GM23338 (cell line): Measurements from ENCODE around the gene ITGB2. TPM values are rescaled to one million over a fixed set of nuclear protein-coding genes. Genes with fewer than 3 reads are reported as not detected.

Source experiments
- ATAC-seq: fragments of 200-7000 bp; cut with Tn5 transposase; 3 replicates; pipeline ENCODE4 v1.9.1; 2020
- DNase-seq: peaks from one replicate; pipeline ENCODE4 v3.0.0-alpha.2; 2015; ENCODE audit warnings: low spot score
- H2AFZ ChIP-seq: fragments of 200-600 bp; sonication (generic); 2 replicates; pipeline ENCODE4 v1.8.0; 2016; ENCODE audit warnings: antibody characterized with exemption, mild to moderate bottlenecking, moderate library complexity
- H3F3A ChIP-seq: fragments of 200-600 bp; sonication (generic); replicated peaks from 2 replicates; pipeline ENCODE4 v1.8.0; 2017; ENCODE audit warnings: antibody characterized with exemption, mixed run types, low read depth
- H3K27ac ChIP-seq: fragments of 200-600 bp; sonication (generic); 2 replicates; pipeline ENCODE4 v1.6.1; 2016; ENCODE audit warnings: low read depth
- H3K27me3 ChIP-seq: fragments of 200-600 bp; sonication (generic); 2 replicates; pipeline ENCODE4 v1.8.0; 2016; ENCODE audit warnings: mild to moderate bottlenecking, mixed run types, moderate library complexity; ENCODE audit not compliant: insufficient read depth
- H3K36me3 ChIP-seq: fragments of 200-600 bp; sonication (generic); 2 replicates; pipeline ENCODE4 v1.8.0; 2016; ENCODE audit warnings: mild to moderate bottlenecking; ENCODE audit not compliant: insufficient read depth
- H3K4me1 ChIP-seq: fragments of 200-600 bp; sonication (generic); 2 replicates; pipeline ENCODE4 v1.8.0; 2016; ENCODE audit warnings: mild to moderate bottlenecking, moderate library complexity; ENCODE audit not compliant: insufficient read depth
- H3K4me2 ChIP-seq: fragments of 200-600 bp; sonication (generic); 2 replicates; pipeline ENCODE4 v1.7.1; 2017; ENCODE audit warnings: mixed run types
- H3K4me3 ChIP-seq: fragments of 200-600 bp; sonication (generic); 2 replicates; pipeline ENCODE4 v1.6.1; 2016; ENCODE audit warnings: mixed run types
- H3K79me2 ChIP-seq: fragments of 200-600 bp; sonication (generic); replicated peaks from 2 replicates; pipeline ENCODE4 v1.8.0; 2017; ENCODE audit warnings: mild to moderate bottlenecking; ENCODE audit not compliant: insufficient read depth
- H3K9me2 ChIP-seq: fragments of 200-600 bp; sonication (generic); 2 replicates; pipeline ENCODE4 v1.8.0; 2017; ENCODE audit not compliant: insufficient read depth
- H4K20me1 ChIP-seq: fragments of 200-600 bp; sonication (generic); replicated peaks from 2 replicates; pipeline ENCODE4 v1.8.0; 2017; ENCODE audit warnings: mild to moderate bottlenecking; ENCODE audit not compliant: insufficient read depth
- H3K27ac Mint-ChIP-seq: 2 replicates; pipeline ENCODE4 v1.8.0; 2020; ENCODE audit warnings: inconsistent platforms, mild to moderate bottlenecking, moderate library complexity, mixed read lengths
- H3K27me3 Mint-ChIP-seq: 3 replicates; pipeline ENCODE4 v1.8.0; 2022; ENCODE audit warnings: low read depth, mild to moderate bottlenecking, moderate library complexity, mixed read lengths, inconsistent platforms; ENCODE audit not compliant: insufficient read depth, poor library complexity
- H3K36me3 Mint-ChIP-seq: 3 replicates; pipeline ENCODE4 v1.8.0; 2021; ENCODE audit warnings: low read depth, mild to moderate bottlenecking, inconsistent platforms, moderate library complexity, mixed read lengths
- H3K4me1 Mint-ChIP-seq: 3 replicates; pipeline ENCODE4 v1.8.0; 2020; ENCODE audit warnings: mild to moderate bottlenecking, inconsistent platforms, mixed read lengths
- H3K4me3 Mint-ChIP-seq: 3 replicates; pipeline ENCODE4 v1.8.0; 2021; ENCODE audit warnings: moderate library complexity, mild to moderate bottlenecking, inconsistent platforms, mixed read lengths
- H3K9me3 Mint-ChIP-seq: 3 replicates; pipeline ENCODE4 v1.8.0; 2020; ENCODE audit warnings: moderate library complexity, mild to moderate bottlenecking, inconsistent platforms, mixed read lengths
- CREB1 ChIP-seq: fragments of 250-450 bp; sonication (Bioruptor Pico); IDR thresholded peaks from 2 replicates; pipeline ENCODE4 v1.5.0; 2020; ENCODE audit warnings: low read depth, mild to moderate bottlenecking, moderate library complexity
- CTCF ChIP-seq, 2 experiments: fragments of 200-600 bp in 1 of 2; sonication (generic) in 1 of 2; conservative IDR thresholded peaks; 2 replicates each; pipeline versions ENCODE4 v1.5.1 to v1.6.1; 2016 to 2017; ENCODE audit warnings: antibody characterized with exemption in 2 of 2, low read depth in 2 of 2, mild to moderate bottlenecking in 2 of 2, moderate library complexity in 1 of 2
- ETS1 ChIP-seq: IDR thresholded peaks from 2 replicates; pipeline ENCODE4 v1.6.1; 2016; ENCODE audit warnings: antibody characterized with exemption
- EZH2 ChIP-seq: fragments of 200-600 bp; sonication (generic); IDR thresholded peaks from one replicate; pipeline ENCODE4 v1.8.0; 2017; ENCODE audit warnings: antibody characterized with exemption, mild to moderate bottlenecking, low read depth; ENCODE audit not compliant: unreplicated experiment
- EZH2phosphoT487 ChIP-seq: fragments of 200-600 bp; sonication (generic); IDR thresholded peaks from one replicate; pipeline ENCODE4 v1.8.1; 2018; ENCODE audit warnings: antibody characterized with exemption; ENCODE audit not compliant: unreplicated experiment
- JUNB ChIP-seq: IDR thresholded peaks from one replicate; pipeline ENCODE4 v1.6.1; 2016; ENCODE audit warnings: antibody characterized with exemption; ENCODE audit not compliant: unreplicated experiment
- NANOG ChIP-seq: IDR thresholded peaks from 2 replicates; pipeline ENCODE4 v1.6.1; 2016; ENCODE audit warnings: antibody characterized with exemption, borderline replicate concordance
- POLR2AphosphoS5 ChIP-seq: IDR thresholded peaks from 2 replicates; pipeline ENCODE4 v1.6.1; 2016; ENCODE audit warnings: antibody characterized with exemption, low read depth
- REST ChIP-seq: IDR thresholded peaks from one replicate; pipeline ENCODE4 v1.6.1; 2018; ENCODE audit warnings: antibody characterized with exemption; ENCODE audit not compliant: unreplicated experiment
- STAT1 ChIP-seq: IDR thresholded peaks from one replicate; pipeline ENCODE4 v1.6.1; 2016; ENCODE audit warnings: antibody characterized with exemption; ENCODE audit not compliant: unreplicated experiment
- ZNF114 ChIP-seq: fragments of 250-450 bp; sonication (Bioruptor Pico); IDR thresholded peaks from 2 replicates; pipeline ENCODE4 v1.5.0; 2020; ENCODE audit warnings: mild to moderate bottlenecking, moderate library complexity
- ZNF331 ChIP-seq: fragments of 250-450 bp; sonication (Bioruptor Pico); IDR thresholded peaks from 2 replicates; pipeline ENCODE4 v1.5.0; 2020; ENCODE audit warnings: low read depth, mild to moderate bottlenecking, moderate library complexity
- ZNF462 ChIP-seq: fragments of 250-450 bp; sonication (Bioruptor Pico); IDR thresholded peaks from 2 replicates; pipeline ENCODE4 v1.5.0; 2020; ENCODE audit warnings: mild to moderate bottlenecking, moderate library complexity
- polyA plus RNA-seq: library from polyadenylated mRNA; unstranded; fragments of >200 nt; fragmentation: Nextera tagmentation; extraction: Ambion mirVana; gene quantifications from 2 replicates; pipeline ENCODE4 v1.2.1, GENCODE V29; 2016
- total RNA-seq: library from RNA; depleted of rRNA; stranded (reverse); fragments of >200 nt; shearing (Covaris generic); gene quantifications from 2 replicates; pipeline ENCODE4 v1.2.3, GENCODE V29; 2014

ITGB2 gene
- total and polyA plus RNA-seq, 2 experiments from 2014 or later, result 0.44 to 0.63 TPM

GRCh38 chr21:44905728-44906090 is 15.0 kb downstream of the ITGB2 start:
- Mint-ChIP-seq H3K27ac (no peak overlapping the region), H3K4me1 (peaks cover 11% of the 10 kb centered on the region), H3K27me3 (peaks cover 38% of the 10 kb centered on the region), H3K4me3 (no peak overlapping the region), H3K36me3 (no peaks in the 10 kb centered on the region; the same call in 2 of the 3 replicates), H3K9me3 (no peaks in the 10 kb centered on the region; the same call in 1 of the 3 replicates)
- ATAC-seq (no peak), DNase-seq (no peak)
- H2AFZ ChIP-seq, result no peak overlapping the region
- no peak overlapping the region for H3K4me2 ChIP-seq
- no peak for TF ChIP-seq ZNF462 (CRISPR knock-in tag)
- TF ChIP-seq NANOG, result no peak
- TF ChIP-seq CTCF (conservative IDR thresholded peaks at IDR 0.05; ENCODE audit: low read depth in 2 of 2), result no peak
- no peak for TF ChIP-seq ZNF331 (CRISPR knock-in tag)
- no peak for TF ChIP-seq JUNB
- TF ChIP-seq REST, result no peak
- TF ChIP-seq ETS1, result no peak
- no peak for TF ChIP-seq EZH2phosphoT487
- TF ChIP-seq POLR2AphosphoS5, result no peak
- no peak for TF ChIP-seq CREB1 (CRISPR knock-in tag)
- TF ChIP-seq EZH2, result no peak
- TF ChIP-seq ZNF114 (CRISPR knock-in tag), result no peak
- TF ChIP-seq STAT1, result no peak
- no peak overlapping the region for H3K27ac ChIP-seq
- no peaks in the 10 kb centered on the region for H3K4me1 ChIP-seq
- no peaks in the 10 kb centered on the region for H3K36me3 ChIP-seq
- H3K4me3 ChIP-seq, result no peak overlapping the region
- H3K79me2 ChIP-seq, result no peaks in the 10 kb centered on the region
- no peaks in the 10 kb centered on the region for H3K9me2 ChIP-seq
- H4K20me1 ChIP-seq, result no peaks in the 10 kb centered on the region
- H3K27me3 ChIP-seq, result no peaks in the 10 kb centered on the region
- peaks cover 9% of the 10 kb centered on the region for H3F3A ChIP-seq
